Left ventricle myocardium inferior (tissue), 1 donor: ENCODE measurements around the gene SLC35E3. TPM values are rescaled to one million over a fixed set of nuclear protein-coding genes. Genes with fewer than 3 reads are reported as not detected.

Source experiments
- DNase-seq: peaks from one replicate; pipeline ENCODE4 v3.0.0-alpha.2; 2020
- H3K27ac ChIP-seq: fragments of 200-600 bp; replicated peaks from 2 replicates; pipeline ENCODE4 v1.8.0; 2021
- H3K27me3 ChIP-seq: fragments of 200-600 bp; 2 replicates; pipeline ENCODE4 v1.8.0; 2021; ENCODE audit warnings: low read depth
- H3K36me3 ChIP-seq: fragments of 200-600 bp; 2 replicates; pipeline ENCODE4 v1.8.0; 2021
- H3K4me1 ChIP-seq: fragments of 200-600 bp; 2 replicates; pipeline ENCODE4 v1.8.0; 2021
- H3K4me3 ChIP-seq: fragments of 200-600 bp; 2 replicates; pipeline ENCODE4 v1.8.0; 2021; ENCODE audit warnings: mild to moderate bottlenecking, moderate library complexity
- H3K9me3 ChIP-seq: fragments of 200-600 bp; replicated peaks from 2 replicates; pipeline ENCODE4 v1.8.0; 2021
- intact Hi-C: fragments of 100-400 bp; cut with micrococcal nuclease; formaldehyde crosslinking; loops from one replicate; pipeline ENCODE4 v1.11.0; 2022
- total RNA-seq: library from RNA; stranded (reverse); fragmentation: NEBNext Ultra II Directional; extraction: Animal tissue kit (Norgen Biotek cat#: 25700); gene quantifications from one replicate; pipeline ENCODE4 v1.2.1, GENCODE V29; 2021
- TF ChIP-seq, protein P1 (sequence below): fragments of 200-600 bp; IDR thresholded peaks from 2 replicates; pipeline ENCODE4 v1.8.0; 2021; ENCODE audit warnings: antibody characterized with exemption, mild to moderate bottlenecking, borderline replicate concordance
- donor health status: DM: no; HTN: yes; CAD: no; lungs with severe emphysema.

The SLC35E3 gene
- total RNA-seq, 1 donor from 2014 or later, result 5.1 TPM

DNA sequence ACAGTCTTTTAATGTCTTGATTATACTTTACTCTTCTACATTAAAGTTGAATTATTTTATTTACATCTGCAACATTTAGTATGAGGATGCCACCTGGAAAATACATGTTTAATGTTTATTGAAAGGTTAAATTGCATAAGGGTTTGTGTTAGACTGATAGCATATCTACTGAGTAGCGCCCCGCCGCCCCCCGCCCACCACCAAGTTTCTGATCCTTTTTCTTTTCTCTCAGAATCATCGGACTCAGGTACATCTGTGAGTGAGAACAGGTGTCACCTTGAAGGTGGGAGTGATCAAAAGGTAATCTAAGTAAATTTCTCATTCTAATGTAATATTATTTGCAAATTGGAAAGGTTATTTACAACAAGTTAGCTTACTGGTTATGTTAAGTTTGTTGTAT, 78.2 kb downstream of the SLC35E3 start:
- intact Hi-C loops, result no loop called here
- no peaks in the 10 kb centered on the region for H3K9me3 ChIP-seq
- TF ChIP-seq, protein P1, sequence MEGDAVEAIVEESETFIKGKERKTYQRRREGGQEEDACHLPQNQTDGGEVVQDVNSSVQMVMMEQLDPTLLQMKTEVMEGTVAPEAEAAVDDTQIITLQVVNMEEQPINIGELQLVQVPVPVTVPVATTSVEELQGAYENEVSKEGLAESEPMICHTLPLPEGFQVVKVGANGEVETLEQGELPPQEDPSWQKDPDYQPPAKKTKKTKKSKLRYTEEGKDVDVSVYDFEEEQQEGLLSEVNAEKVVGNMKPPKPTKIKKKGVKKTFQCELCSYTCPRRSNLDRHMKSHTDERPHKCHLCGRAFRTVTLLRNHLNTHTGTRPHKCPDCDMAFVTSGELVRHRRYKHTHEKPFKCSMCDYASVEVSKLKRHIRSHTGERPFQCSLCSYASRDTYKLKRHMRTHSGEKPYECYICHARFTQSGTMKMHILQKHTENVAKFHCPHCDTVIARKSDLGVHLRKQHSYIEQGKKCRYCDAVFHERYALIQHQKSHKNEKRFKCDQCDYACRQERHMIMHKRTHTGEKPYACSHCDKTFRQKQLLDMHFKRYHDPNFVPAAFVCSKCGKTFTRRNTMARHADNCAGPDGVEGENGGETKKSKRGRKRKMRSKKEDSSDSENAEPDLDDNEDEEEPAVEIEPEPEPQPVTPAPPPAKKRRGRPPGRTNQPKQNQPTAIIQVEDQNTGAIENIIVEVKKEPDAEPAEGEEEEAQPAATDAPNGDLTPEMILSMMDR, result no peak

DNA sequence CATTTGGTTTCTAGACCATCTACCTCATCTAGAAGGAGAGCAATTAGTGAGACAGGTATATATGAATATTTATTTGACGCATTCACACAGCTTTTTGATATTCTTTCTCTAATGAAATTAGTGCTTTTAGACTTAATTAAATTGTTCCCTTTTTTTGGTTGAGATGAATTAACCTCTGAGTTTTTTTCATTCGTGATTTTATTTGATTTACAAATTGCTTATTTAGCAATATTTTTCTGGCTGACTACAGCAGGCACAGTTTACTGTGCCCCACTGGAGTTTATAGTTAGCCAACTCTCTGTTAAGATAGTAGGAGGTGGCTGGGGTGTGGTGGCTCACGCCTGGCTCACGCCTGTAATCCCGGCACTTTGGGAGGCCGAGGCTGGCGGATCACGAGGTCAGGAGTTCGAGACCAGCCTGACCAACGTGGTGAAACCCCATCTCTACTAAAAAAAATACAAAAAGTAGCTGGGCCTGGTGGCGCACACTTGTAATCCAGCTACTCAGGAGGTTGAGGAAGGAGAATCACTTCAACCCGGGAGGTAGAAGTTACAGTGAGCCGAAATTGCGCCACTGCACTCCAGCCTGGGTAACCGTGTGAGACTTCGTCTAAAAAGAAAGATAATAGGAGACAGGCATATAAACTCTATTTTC, 78.7 kb downstream of the SLC35E3 start:
- intact Hi-C loops, result no loop called here

More for the DNA sequence above, 78.2 kb downstream of the SLC35E3 start:
- Histone ChIP-seq H3K27me3 (no peaks in the 10 kb centered on the region), H3K4me3 (no peak overlapping the region), H3K4me1 (peaks cover 22% of the 10 kb centered on the region), H3K27ac (no peak overlapping the region), H3K36me3 (peaks cover 97% of the 10 kb centered on the region)
- DNase-seq, result no peak

DNA sequence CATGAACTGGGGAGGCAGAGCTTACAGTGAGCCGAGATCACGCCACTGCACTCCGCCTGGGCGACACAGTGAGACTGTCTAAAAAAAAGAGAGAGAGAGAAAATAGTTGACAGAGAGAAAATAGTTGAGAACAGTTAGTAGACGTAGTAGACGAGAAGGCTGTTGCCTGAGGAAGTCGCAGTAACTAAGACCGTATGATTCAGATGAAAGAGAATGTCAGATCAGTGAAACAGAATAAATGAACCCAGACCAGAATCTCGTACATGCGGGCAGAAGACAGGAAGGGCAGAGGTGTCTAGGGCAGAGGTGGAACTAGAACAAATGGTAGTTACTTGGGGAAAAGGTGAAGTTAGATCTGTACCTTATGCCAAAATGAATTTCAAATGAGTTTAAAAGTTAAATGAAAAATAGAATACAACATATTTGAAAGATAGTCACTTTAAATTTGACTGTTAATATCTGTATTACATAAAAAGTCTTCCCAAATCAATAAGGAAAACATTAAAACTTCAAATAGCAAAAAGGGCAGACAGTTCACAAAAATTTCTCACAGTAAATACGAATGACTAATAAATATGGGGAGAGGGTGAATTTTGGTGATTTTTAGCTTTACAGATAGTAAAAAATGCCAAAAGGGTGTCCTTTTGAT, 79.7 kb downstream of the SLC35E3 start:
- TF ChIP-seq, protein P1, result no peak
- intact Hi-C loops, result no loop called here
- peaks cover 95% of the 10 kb centered on the region for H3K36me3 ChIP-seq
- H3K4me1 ChIP-seq, result peaks cover 22% of the 10 kb centered on the region
- no peaks in the 10 kb centered on the region for H3K27me3 ChIP-seq
- no peak for DNase-seq
- no peak overlapping the region for H3K4me3 ChIP-seq
- H3K27ac ChIP-seq, result no peak overlapping the region
- H3K9me3 ChIP-seq, result no peaks in the 10 kb centered on the region

More for the DNA sequence above, 78.7 kb downstream of the SLC35E3 start:
- H3K4me3 ChIP-seq, result no peak overlapping the region
- H3K27ac ChIP-seq, result no peak overlapping the region
- TF ChIP-seq, protein P1, result no peak
- no peaks in the 10 kb centered on the region for H3K9me3 ChIP-seq
- peaks cover 22% of the 10 kb centered on the region for H3K4me1 ChIP-seq
- no peak for DNase-seq
- H3K36me3 ChIP-seq, result peaks cover 97% of the 10 kb centered on the region
- H3K27me3 ChIP-seq, result no peaks in the 10 kb centered on the region

DNA sequence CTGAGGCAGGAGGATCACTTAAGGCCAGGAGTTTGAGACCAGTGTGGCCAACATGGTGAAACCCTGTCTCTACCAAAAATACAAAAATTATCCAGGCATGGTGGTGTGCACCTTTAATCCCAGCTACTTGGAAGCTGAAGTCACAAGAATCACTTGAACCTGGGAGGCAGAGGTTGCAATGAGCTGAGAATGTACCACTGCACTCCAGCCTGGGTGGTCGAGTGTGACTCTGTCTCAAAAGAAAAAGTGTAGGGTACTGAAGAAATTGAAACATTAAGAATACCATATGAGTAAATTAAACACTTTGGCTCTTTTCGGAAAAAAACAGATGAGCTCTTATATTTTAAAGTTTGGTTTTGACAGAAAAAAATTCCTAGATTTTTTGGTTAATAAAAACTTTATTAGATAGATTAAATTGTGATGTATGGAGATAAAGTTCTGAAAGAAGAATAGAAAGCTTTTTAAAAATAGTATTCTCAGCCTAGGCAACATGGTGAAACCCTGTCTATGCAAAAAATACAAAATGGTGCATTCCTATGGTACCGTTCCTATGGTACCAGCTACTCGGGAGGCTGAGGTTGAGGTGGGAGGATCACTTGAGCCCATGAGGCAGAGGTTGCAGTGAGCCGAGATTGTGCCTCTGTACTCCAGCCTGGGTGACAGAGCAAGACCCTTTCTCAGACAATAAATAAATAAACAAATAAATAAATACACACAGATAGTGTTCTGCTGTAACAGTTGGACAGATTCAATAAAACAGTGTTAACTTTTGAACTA, 82.1 kb downstream of the SLC35E3 start:
- TF ChIP-seq, protein P1, result no peak
- Histone ChIP-seq H3K4me1 (peaks cover 10% of the 10 kb centered on the region), H3K27me3 (no peaks in the 10 kb centered on the region), H3K9me3 (no peaks in the 10 kb centered on the region), H3K4me3 (no peak overlapping the region), H3K36me3 (peaks cover 90% of the 10 kb centered on the region), H3K27ac (no peak overlapping the region)
- intact Hi-C loops, result no loop called here
- DNase-seq, result no peak

DNA sequence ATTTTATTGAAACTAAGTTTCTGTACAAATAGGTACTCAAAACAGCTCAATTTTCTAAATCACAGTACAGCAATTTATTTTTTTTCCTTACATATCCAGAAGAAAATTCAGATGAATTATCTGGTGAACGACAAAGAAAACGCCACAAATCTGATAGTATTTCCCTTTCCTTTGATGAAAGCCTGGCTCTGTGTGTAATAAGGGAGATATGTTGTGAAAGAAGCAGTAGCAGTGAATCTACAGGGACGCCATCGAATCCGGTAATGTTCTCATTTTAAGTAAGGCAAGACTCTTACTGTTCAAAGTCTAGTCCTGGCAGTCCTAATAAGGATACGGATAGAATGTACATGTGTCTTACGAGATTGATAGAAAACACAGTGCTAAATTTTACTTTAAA, 82.7 kb downstream of the SLC35E3 start:
- Histone ChIP-seq H3K27ac (no peak overlapping the region), H3K27me3 (no peaks in the 10 kb centered on the region), H3K9me3 (no peaks in the 10 kb centered on the region), H3K36me3 (peaks cover 91% of the 10 kb centered on the region), H3K4me3 (no peak overlapping the region), H3K4me1 (peaks cover 4% of the 10 kb centered on the region)
- intact Hi-C loops, result no loop called here
- no peak for DNase-seq
- TF ChIP-seq, protein P1, result no peak

Other genes with a start within 250 kb of the SLC35E3 start
- gene RAP1B, start 135.3 kb upstream of the SLC35E3 start, total RNA-seq, result 41.5 TPM
- gene NUP107, start 59.2 kb upstream of the SLC35E3 start, total RNA-seq, result 18.7 TPM
- 36.0 TPM for gene MDM2, start 62.0 kb downstream of the SLC35E3 start, total RNA-seq
- 6.3 TPM for gene CPM, start 187.0 kb downstream of the SLC35E3 start, total RNA-seq